ENCODE results near the gene MAP7D1. TPM values are rescaled to one million over a fixed set of nuclear protein-coding genes. Genes with fewer than 3 reads are reported as not detected.

The MAP7D1 gene
- 49.6 TPM for total RNA-seq

DNA sequence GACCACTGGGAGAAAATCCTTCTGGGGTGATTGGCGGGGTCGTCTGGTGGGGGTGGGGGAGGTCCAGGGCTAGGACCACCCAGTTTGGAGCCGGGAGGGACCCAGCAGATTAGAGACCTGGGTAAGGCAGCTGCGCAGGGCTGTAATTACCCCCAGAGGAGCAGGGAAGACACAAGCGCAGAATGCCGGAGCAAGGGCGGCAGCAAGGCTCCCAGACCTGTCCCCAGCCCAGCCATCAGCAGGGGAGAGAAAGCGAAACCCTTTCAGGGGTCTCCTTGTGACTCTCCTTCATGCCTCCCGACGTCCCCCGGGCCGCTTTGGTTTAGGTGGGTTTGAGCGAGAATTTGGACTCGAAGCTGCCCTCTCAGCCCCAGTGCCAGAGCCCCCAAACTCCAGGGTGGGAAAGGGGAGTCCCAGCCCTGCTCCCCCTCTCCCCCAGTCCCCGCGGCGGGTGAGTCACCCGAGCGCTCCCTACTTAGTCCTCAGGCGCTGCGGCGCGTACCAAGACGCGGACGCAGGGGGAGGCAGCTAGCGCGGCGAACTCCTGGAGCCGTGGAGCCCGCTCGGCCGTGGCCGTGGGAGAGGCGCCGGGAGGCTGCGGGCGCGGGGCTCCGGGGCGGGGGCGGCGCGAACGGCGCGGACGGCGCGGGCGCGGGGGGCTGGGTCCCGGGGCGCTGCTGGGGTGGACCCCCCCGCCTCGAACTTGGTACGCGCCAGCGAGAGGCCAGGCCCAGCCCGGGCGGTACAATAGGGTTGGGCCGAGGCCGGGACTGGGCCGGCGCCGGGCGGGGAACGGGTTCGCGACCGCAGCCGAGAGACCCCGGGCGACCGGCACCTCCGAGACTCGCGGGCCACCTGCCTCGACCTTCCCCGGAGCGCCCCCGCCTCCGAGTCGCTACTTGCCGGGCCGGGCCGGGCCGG is at the start of gene MAP7D1:
Gene MAP7D1, plus strand, starts transcription at position 753 of the 921 bp plus-strand sequence. CDS start 258 bp downstream, outside the sequence.
- peak; percentile 61 for DNase-seq

DNA sequence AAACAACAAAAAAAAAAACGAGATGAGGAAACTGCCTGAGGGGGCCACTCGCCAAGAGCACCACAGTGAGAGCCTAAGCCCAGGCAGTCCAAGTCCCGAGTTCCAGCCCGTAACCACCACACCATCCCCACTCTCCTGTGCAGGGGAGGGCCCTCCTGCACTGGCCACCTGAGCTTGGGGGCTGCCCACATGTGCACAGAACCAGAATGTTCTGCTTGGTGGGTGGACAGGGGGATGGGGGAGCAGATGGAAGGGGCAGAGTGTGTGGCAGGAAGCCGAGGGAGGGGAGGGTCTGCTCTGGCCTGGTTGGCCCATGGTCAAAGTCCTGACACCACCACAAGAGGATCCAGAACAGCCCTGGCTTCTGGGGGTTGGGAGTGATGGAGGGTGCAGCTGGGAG is 49.7 kb upstream of the MAP7D1 start:
- no peak for DNase-seq

GRCh38 chr1:36107394-36107793 is 48.6 kb upstream of the MAP7D1 start:
- DNase-seq = no peak

DNA sequence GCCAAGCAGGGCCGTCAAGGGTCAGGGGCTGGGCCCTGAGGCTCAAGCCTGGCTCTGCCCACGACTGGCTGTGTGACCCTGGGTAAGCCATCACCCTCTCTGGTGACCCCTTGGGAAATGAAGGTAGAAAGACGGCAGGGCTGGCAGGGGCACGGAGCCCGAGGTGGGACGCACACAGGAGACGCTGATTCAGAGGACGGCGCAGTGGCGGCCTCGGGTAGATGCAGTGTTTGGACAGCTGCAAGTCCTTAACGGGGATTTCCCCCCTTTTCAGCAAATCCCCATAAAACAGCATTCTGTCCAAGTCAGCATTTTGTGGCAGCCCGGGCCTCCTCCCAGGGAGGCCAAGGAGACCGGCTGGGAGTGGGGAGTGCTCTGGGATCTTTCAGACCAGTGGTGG is 47.6 kb upstream of the MAP7D1 start:
- DNase-seq = no peak

GRCh38 chr1:36109041-36109679 is 46.8 kb upstream of the MAP7D1 start:
- DNase-seq = no peak

GRCh38 chr1:36111151-36111550 is 44.8 kb upstream of the MAP7D1 start:
- no peak for DNase-seq

- DNase-seq = no peak
Observed at GRCh38 chr1:36112823-36113222, 43.1 kb upstream of the MAP7D1 start.

DNA sequence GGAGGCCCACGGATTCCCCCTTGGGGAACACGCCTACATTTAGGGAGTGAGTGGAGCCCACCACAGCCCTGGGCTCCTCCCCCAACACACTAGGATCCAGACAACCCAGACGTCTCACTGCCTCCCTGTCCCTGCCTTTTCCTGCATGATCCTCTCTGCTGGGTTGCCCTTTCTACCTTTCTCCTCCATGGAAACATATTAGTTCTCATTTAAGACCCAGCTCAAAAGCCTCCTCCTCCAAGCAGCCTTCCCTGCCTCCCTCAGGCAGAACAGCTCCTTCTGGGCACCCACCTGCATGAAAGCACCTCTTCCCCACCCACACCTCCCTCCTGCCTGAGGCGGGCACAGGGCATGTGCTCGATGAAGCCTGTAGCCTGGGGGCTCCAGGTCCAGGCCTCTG is 41.6 kb upstream of the MAP7D1 start:
- no peak for DNase-seq

- peak; percentile 42 for DNase-seq
Observed at GRCh38 chr1:36115200-36115669, 40.7 kb upstream of the MAP7D1 start.

- no peak for DNase-seq
Observed at GRCh38 chr1:36115931-36116330, 40.0 kb upstream of the MAP7D1 start.

DNA sequence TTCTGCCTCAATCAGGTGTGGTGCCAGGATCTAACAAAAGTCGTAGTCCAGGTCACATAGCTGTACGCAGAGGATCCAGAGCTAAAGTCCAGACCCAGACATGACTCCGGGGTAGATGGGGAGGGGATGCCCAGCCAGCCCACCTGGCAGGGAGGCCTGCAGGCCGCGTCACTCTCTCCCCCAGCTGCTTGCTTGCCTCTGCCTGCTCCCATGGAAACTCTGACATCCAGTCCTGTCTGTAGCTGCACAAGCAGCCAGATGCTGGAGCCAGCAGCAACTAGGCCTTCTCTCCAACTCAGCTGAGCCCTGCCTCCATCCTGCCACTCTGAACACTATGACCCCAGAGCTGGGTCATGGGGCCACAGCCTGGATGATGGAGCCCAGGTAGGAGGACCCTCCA is 39.1 kb upstream of the MAP7D1 start:
- no peak for DNase-seq

DNA sequence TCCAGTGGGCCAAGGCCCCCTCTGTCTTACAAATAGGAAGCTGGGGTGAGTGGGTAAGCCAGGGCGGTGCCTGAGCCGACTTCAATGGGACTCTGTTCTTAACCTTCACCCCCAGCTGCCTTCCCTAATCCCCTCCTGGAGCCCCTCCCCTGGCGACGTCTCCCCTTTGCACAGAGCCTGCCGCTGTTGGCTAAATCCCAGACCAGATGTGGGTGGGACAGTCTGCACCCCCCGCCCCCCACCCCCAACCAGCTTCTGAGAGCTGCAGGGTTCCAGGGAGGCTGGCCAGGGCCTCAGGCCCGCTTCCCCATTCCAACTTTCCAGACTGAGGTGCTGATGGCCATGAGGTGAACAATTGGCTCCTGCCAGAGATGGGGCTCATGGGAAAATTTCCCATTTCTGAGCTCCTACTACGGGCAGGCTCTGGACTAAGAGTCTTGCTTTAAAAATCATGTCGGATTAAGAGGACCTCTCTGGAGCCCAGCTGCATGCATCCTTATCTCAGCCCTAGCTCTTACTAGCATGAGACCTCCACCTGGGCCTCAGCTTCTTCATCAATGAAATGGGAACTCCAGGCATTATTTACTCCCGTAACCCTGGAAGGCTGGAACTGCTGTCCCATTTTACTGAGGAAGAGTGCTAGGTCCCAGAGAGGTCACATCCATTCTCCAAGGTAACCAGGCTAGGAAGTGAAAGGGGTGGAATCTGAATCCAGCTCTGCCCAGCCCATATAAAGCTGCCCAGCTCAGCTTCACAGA is 37.3 kb upstream of the MAP7D1 start:
- DNase-seq = no peak

DNA sequence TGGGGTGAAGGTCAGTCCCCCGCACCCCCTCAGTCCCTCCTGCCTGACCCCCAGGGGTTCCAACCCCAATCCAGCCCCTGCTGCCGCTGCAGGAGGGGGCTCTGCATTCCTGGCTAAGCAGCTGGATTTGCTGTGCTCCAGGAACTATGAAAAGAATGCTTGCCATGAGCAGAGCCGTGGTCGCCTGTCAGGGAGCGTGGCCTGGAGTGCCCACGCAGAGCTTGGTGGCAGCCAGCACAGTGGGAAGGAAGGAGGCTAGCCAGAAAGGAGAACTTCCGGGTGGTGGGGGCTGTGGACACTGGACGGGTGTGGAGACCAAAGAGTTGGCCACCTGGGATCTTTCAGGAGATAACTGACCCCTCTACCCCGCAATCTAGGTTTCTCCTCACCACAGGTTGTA is 36.5 kb upstream of the MAP7D1 start:
- no peak for DNase-seq

DNA sequence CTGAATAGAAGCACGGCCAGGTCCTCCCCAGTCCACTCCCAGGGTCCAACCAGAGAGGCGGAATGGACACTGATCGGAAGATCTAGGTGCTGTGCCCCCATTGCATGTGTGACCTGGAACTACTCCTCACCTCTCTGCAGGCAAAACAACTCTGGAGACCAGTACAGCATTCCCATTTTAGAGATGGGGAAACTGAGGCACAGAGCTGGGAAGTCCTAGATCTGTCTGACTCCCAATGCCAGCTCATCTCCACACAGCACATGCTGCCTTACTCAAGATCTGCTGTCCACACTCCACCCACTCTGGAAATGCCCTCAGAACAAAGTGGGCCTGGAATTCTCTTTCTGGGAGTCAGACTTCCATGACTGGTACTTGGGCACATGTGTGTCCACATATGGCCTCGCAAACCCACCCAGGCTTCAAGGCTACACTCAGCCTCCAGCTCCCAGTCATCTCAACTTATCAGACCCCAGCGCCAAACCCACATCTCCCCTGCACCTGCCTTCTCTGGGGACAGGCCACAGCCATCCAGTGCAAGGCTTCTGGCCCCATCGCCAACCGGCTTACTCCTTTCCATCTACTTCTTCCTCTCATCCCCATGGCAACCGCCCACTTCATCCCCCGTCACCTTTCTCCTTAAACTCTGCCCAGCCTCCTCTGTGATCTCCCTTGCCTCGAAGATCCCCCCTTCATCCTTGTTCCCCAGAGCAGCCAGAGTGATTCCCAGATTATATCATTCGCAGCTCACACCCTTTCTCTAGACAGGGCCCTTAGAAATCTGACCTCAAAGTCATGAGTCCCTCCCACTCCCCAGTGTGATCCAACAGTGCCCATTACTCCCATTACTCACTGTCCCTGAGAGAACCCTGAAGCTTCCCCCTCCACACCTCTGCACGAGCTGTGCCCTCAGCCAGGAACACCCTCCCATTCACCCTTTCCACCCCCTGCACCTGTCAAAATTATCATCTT is 33.6 kb upstream of the MAP7D1 start:
- DNase-seq = no peak

DNA sequence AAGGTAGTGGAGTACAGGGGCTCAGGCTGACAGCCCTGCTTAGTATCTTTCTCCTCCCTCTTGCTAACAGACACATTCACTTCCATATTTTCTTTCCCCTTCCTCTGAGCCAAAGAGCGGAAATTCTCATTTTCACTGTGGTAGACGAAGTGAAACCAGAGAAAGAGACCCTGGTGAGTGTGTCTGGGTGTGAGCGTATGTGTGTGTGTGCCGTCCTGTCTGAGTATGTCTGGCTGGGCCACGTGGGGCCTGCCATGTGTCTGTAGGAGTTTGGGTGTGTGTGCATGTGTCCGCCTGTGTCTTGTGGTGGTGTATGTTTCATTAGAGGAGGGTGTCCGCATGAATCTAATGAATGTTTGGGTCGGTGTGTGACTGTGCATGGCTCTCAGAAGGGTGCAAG is 32.6 kb upstream of the MAP7D1 start:
- DNase-seq = no peak

DNA sequence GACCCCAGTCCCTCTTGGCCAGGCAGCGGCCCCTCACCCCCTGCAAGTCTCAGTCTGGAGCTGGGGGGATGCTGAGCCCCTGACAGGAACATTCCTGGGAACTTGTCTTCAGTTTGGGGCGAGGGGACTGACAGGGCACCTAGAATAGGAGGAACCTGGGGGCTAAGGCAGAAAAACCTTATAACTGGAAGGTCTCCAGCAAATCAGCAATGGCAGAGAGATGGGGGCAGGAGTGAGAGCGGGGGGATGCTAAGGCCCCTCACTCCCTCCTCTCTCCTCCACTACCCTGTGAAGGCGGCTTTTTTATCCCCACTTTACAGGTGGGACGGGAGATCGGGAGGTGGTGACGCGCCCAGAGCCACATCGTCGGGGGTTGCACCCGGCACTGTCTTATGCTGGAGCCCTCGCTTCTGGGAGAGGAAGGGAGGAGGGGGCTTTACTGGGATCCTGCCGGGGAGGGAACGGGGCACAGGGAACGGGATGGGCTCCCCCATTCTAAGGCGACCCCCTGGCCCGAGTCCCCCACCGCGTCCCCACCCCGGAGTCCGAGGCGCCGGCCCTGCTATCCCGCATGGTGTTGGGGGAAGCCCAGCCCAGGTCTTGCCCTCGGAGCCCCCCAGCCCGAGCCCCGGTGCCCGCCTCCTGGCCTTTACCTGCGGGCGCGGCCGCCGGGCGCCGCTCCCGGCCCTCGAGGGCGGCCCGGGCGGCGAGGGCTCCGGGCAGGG is 31.4 kb upstream of the MAP7D1 start:
- DNase-seq = no peak

GRCh38 chr1:36125129-36125991 is 30.6 kb upstream of the MAP7D1 start, which contains the start of gene COL8A2:
TSS of gene COL8A2 (minus strand) at chr1:36125222. CDS start at chr1:36100242, 24,980 bp downstream.
- DNase-seq = no peak

DNA sequence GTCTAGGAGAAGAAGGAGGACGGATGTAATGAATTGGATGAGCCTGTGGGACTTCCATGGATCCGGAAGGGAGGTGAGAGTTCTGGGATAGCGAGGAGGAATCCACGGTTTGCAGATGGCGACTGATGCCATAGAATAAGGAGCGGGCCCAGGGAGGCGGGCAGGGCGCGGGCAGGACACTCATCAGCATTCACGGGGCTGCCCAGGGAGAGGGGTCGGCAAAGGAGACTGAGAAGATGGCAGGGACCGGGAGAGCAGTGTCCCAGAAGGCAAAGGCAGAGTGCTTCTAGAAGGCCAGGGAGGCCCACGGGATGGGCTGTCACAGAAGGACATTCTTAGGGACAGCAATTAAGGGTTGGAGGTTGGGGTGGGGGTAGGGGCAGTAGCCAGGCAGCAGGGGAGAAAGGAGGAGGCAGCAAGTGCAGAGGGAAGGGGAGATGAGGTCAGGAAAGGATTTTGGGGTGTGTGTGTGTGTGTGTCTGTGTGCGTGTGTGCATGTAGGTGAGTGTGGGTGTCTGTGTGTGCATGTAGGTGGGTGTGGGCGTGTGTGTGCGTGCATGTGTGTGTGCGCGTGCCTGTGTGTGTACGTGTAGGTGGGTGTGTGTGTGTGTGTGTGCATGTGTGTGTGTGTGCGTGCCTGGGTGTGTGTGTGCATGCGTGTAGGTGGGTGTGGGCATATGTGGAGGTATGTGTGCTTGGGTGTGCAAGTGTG is 29.8 kb upstream of the MAP7D1 start:
- DNase-seq = no peak
